ENCODE data around the gene S1PR3.

S1PR3 gene

GRCh38 chr9:88969646-88970373, 21.5 kb upstream of the S1PR3 start:
- DNase-seq = no peak

- DNase-seq = no peak
Measured at GRCh38 chr9:88971131-88971960, 19.9 kb upstream of the S1PR3 start.

- no peak for DNase-seq
Measured at GRCh38 chr9:88972401-88972800, 18.9 kb upstream of the S1PR3 start.

GRCh38 chr9:88973281-88974045, 17.8 kb upstream of the S1PR3 start:
- DNase-seq = no peak

GRCh38 chr9:88974641-88975040, 16.6 kb upstream of the S1PR3 start:
- no peak for DNase-seq

- DNase-seq = no peak
Measured at GRCh38 chr9:88975966-88976889, 15.0 kb upstream of the S1PR3 start.

GRCh38 chr9:88976890-88977257, 14.4 kb upstream of the S1PR3 start:
- no peak for DNase-seq

GRCh38 chr9:88978034-88978433, 13.2 kb upstream of the S1PR3 start:
- no peak for DNase-seq

GRCh38 chr9:88979021-88979420, 12.2 kb upstream of the S1PR3 start:
- DNase-seq = no peak

- DNase-seq = no peak
Measured at GRCh38 chr9:88979791-88980190, 11.5 kb upstream of the S1PR3 start.

GRCh38 chr9:88980740-88981203, 10.5 kb upstream of the S1PR3 start:
- no peak for DNase-seq

GRCh38 chr9:88983865-88984542, 7.3 kb upstream of the S1PR3 start:
- no peak for DNase-seq

GRCh38 chr9:88984543-88984883, 6.8 kb upstream of the S1PR3 start:
- DNase-seq = no peak

GRCh38 chr9:88985616-88986015, 5.7 kb upstream of the S1PR3 start:
- no peak for DNase-seq

- no peak for DNase-seq
Measured at GRCh38 chr9:88986776-88987175, 4.5 kb upstream of the S1PR3 start.

- no peak for DNase-seq
Measured at GRCh38 chr9:88987661-88988060, 3.6 kb upstream of the S1PR3 start.

- peak; percentile 80 for DNase-seq
Measured at GRCh38 chr9:88988796-88989641, 2.2 kb upstream of the S1PR3 start.

- DNase-seq = no peak
Measured at GRCh38 chr9:88990041-88990728, 1.1 kb upstream of the S1PR3 start.

GRCh38 chr9:88990729-88991065, 571 bp upstream of the S1PR3 start:
- no peak for DNase-seq

- no peak for DNase-seq
Measured at GRCh38 chr9:88992556-88992955, 1.3 kb downstream of the S1PR3 start.

All from activated CD4-positive, alpha-beta T cell treated with anti-CD3 and anti-CD28 coated beads, Interleukin-10, Interleukin-2, amounts not matched to agents 100 ng/mL and 50 ng/mL, durations not matched to agents 16 hours and 8 hours (primary cell).